Measurements from ENCODE around the gene WDR27.

Gene WDR27

DNA sequence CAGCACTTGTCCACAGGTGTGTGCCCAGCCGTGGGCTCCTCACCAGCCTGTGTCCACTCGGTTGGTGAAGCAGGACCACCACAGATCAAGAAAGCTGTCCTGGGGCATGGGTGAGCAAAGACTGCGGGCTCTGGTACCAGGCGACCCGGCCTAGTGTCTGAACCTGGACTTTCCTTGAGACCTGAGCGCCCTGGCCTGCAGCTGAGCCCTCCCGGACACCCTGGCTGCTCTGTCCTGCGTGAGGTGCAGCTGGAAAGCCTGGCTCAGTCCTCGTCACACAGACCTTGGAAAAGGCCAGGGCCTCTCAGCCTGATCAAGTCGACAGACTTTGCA lies 247.0 kb downstream of the WDR27 start:
- POLR2A ChIA-PET, result no interaction called here
- CTCF ChIA-PET, result interaction anchor here (0.6 to 1.3 kb wide), 2 partner anchors 10 to 113 kb away, joined by 3 to 4 read pairs; no protein-coding TSS in a partner anchor
- no peak for TF ChIP-seq ZNF510 (tag by site-specific recombination; IDR thresholded peaks at IDR 0.05; ENCODE audit: insufficient replicate concordance)
- TF ChIP-seq ZNF529 (tag by site-specific recombination; IDR thresholded peaks at IDR 0.05; ENCODE audit: insufficient replicate concordance), result no peak
- no peak for TF ChIP-seq ZNF2 (tag by site-specific recombination; IDR thresholded peaks at IDR 0.05)
- H3K27ac ChIP-seq (ENCODE audit: extremely low read depth, low read depth, low read length), result no peak overlapping the region
- H3K9me3 ChIP-seq (ENCODE audit: control insufficient read depth, insufficient read depth, low read depth, low read length), result no peaks in the 10 kb centered on the region
- H3K4me3 ChIP-seq (ENCODE audit: low read depth, low read length), result no peak overlapping the region
- H3K4me1 ChIP-seq (ENCODE audit: control insufficient read depth, insufficient read depth, low read length), result 0 out of 2 replicates have a peak, but pooled peaks cover 2% of the 10 kb centered on the region
- no peaks in the 10 kb centered on the region for H3K36me3 ChIP-seq (ENCODE audit: control insufficient read depth in 2 of 2, insufficient read depth in 1 of 2, low read length in 2 of 2)

DNA sequence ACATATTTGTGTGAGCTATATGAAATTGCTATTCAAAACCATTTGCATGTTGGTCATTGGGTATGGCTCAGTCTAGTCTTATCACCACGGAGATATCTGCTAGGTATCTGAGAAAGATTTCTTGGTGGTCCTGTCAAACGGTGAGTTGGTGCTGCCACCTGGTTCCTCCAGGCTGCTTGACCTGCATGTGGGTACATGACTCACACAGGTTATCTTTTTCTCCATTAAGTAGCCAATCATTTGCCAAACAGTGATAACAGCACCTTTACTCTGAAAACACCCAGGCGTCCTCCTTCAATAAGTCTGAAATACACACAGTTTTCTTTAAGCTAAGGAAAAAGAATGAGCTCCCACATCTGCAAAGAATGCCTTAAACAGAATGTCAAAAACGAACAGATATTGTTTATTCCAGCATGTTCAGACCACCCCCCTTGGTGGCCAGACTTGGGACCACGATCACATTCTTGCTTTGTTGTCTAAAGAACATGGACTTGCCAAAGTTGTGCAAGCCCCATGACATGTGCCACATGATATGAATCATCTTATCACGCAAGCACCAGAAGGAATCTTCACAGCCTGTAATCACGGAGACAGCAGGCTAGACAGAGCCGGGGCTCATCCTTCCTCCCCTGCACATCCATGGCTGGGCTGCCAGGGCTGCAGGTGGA lies 247.5 kb downstream of the WDR27 start:
- ChIA-PET CTCF (interaction anchor here (0.6 to 1.3 kb wide), 2 partner anchors 9 to 113 kb away, joined by 3 to 4 read pairs; no protein-coding TSS in a partner anchor), POLR2A (no interaction called here)
- Histone ChIP-seq H3K36me3 (ENCODE audit: control insufficient read depth in 2 of 2, insufficient read depth in 1 of 2, low read length in 2 of 2) (no peaks in the 10 kb centered on the region), H3K4me1 (ENCODE audit: control insufficient read depth, insufficient read depth, low read length) (0 out of 2 replicates have a peak, but pooled peaks cover 2% of the 10 kb centered on the region), H3K4me3 (ENCODE audit: low read depth, low read length) (no peak overlapping the region), H3K9me3 (ENCODE audit: control insufficient read depth, insufficient read depth, low read depth, low read length) (no peaks in the 10 kb centered on the region), H3K27ac (ENCODE audit: extremely low read depth, low read depth, low read length) (no peak overlapping the region)
- no peak for TF ChIP-seq OVOL3 (tag by site-specific recombination; IDR thresholded peaks at IDR 0.05)
- TF ChIP-seq ZNF423 (tag by site-specific recombination; IDR thresholded peaks at IDR 0.05), result no peak

DNA sequence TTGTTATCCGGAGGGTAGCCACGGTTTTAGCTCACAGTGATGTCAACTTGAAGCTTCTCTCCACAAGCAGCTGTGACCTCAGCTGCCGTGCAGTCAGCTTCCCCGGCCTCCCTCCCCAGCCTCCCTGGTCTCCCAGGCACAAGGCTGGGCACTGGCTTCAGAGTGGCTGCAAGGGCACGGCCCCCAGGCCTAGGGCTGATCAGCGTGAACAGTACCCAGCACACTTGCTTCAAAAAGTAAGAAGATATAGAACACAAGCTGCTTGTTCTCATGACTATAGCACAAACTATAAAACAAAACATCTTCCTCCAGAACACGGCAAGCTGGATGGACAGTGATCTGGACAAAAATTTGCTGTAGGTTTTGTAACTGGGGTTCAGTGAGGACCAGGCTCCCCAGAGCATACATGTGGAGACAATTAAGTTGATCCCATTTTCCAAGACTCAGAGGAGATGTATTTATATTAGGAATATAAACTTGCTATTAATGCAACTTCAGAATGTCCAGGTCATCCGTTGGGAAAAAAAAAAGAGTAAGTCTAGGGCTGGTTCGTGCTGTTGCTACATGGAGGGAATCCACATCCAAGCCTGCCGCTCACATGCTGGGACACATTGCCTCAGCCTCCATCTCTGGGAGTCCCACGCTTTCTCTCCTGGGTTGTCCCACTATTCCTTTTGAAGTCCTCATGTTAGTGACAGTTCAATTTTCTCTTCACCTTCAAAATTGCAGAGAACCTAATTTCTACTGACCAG lies 248.8 kb downstream of the WDR27 start:
- Histone ChIP-seq H3K4me3 (ENCODE audit: low read depth, low read length) (no peak overlapping the region), H3K27ac (ENCODE audit: extremely low read depth, low read depth, low read length) (no peak overlapping the region), H3K4me1 (ENCODE audit: control insufficient read depth, insufficient read depth, low read length) (0 out of 2 replicates have a peak, but pooled peaks cover 2% of the 10 kb centered on the region), H3K9me3 (ENCODE audit: control insufficient read depth, insufficient read depth, low read depth, low read length) (no peaks in the 10 kb centered on the region), H3K36me3 (ENCODE audit: control insufficient read depth in 2 of 2, insufficient read depth in 1 of 2, low read length in 2 of 2) (no peaks in the 10 kb centered on the region)
- CTCF ChIA-PET, result interaction anchor here (0.6 to 1.1 kb wide), 3 partner anchors 82 to 838 kb away, joined by 3 read pairs; partner anchors contain the start of gene DLL1
- POLR2A ChIA-PET, result no interaction called here
- TF ChIP-seq BCL11A (tag by site-specific recombination; IDR thresholded peaks at IDR 0.05; ENCODE audit: low read depth) (no peak), ZNF600 (tag by site-specific recombination; IDR thresholded peaks at IDR 0.05) (no peak), IKZF3 (tag by site-specific recombination; IDR thresholded peaks at IDR 0.05) (no peak), ZNF48 (tag by site-specific recombination; IDR thresholded peaks at IDR 0.05) (no peak), ZNF701 (tag by site-specific recombination; IDR thresholded peaks at IDR 0.05) (no peak), ZNF132 (tag by site-specific recombination; IDR thresholded peaks at IDR 0.05; ENCODE audit: borderline replicate concordance) (no peak), ZNF121 (tag by site-specific recombination; IDR thresholded peaks at IDR 0.05) (no peak), ZNF23 (tag by site-specific recombination; IDR thresholded peaks at IDR 0.05; ENCODE audit: borderline replicate concordance) (no peak), RBAK (tag by site-specific recombination; IDR thresholded peaks at IDR 0.05) (no peak), ZNF530 (tag by site-specific recombination; IDR thresholded peaks at IDR 0.05; ENCODE audit: low read depth) (no peak), ZNF426 (tag by site-specific recombination; IDR thresholded peaks at IDR 0.05) (no peak), HOXD13 (CRISPR knock-in tag; IDR thresholded peaks at IDR 0.05; ENCODE audit: borderline replicate concordance) (no peak), ZNF133 (tag by site-specific recombination; IDR thresholded peaks at IDR 0.05) (no peak), ZNF473 (tag by site-specific recombination; IDR thresholded peaks at IDR 0.05) (no peak), ZFP37 (tag by site-specific recombination; IDR thresholded peaks at IDR 0.05) (no peak)
- TF ChIP-seq, protein P1, sequence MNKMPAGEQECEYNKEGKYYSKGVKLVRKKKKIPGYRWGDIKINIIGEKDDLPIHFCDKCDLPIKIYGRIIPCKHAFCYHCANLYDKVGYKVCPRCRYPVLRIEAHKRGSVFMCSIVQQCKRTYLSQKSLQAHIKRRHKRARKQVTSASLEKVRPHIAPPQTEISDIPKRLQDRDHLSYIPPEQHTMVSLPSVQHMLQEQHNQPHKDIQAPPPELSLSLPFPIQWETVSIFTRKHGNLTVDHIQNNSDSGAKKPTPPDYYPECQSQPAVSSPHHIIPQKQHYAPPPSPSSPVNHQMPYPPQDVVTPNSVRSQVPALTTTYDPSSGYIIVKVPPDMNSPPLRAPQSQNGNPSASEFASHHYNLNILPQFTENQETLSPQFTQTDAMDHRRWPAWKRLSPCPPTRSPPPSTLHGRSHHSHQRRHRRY (tag by site-specific recombination; IDR thresholded peaks at IDR 0.05), result no peak
- TF ChIP-seq, protein P2, sequence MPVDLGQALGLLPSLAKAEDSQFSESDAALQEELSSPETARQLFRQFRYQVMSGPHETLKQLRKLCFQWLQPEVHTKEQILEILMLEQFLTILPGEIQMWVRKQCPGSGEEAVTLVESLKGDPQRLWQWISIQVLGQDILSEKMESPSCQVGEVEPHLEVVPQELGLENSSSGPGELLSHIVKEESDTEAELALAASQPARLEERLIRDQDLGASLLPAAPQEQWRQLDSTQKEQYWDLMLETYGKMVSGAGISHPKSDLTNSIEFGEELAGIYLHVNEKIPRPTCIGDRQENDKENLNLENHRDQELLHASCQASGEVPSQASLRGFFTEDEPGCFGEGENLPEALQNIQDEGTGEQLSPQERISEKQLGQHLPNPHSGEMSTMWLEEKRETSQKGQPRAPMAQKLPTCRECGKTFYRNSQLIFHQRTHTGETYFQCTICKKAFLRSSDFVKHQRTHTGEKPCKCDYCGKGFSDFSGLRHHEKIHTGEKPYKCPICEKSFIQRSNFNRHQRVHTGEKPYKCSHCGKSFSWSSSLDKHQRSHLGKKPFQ (tag by site-specific recombination; IDR thresholded peaks at IDR 0.05), result no peak
- TF ChIP-seq, protein P3, sequence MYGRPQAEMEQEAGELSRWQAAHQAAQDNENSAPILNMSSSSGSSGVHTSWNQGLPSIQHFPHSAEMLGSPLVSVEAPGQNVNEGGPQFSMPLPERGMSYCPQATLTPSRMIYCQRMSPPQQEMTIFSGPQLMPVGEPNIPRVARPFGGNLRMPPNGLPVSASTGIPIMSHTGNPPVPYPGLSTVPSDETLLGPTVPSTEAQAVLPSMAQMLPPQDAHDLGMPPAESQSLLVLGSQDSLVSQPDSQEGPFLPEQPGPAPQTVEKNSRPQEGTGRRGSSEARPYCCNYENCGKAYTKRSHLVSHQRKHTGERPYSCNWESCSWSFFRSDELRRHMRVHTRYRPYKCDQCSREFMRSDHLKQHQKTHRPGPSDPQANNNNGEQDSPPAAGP (tag by site-specific recombination; IDR thresholded peaks at IDR 0.05), result no peak
- TF ChIP-seq, protein P4, sequence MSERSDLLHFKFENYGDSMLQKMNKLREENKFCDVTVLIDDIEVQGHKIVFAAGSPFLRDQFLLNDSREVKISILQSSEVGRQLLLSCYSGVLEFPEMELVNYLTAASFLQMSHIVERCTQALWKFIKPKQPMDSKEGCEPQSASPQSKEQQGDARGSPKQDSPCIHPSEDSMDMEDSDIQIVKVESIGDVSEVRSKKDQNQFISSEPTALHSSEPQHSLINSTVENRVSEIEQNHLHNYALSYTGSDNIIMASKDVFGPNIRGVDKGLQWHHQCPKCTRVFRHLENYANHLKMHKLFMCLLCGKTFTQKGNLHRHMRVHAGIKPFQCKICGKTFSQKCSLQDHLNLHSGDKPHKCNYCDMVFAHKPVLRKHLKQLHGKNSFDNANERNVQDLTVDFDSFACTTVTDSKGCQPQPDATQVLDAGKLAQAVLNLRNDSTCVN (tag by site-specific recombination; optimal IDR thresholded peaks at IDR 0.05), result no peak

All from HEK293 (cell line).